Liver (tissue), 9 donors: Measurements from ENCODE around the gene EEF1G. TPM values are rescaled to one million over a fixed set of nuclear protein-coding genes. Genes with fewer than 3 reads are reported as not detected.

ENCODE experiments used
- DNase-seq: peaks from one replicate; pipeline ENCODE4 v3.0.0-alpha.2; 2017; ENCODE audit warnings: low spot score
- H3K27ac ChIP-seq, 2 donors: one replicate each; pipeline ENCODE4 v1.7.0; 2013; ENCODE audit warnings: inconsistent platforms in 2 of 2, low read length in 2 of 2, control low read depth in 1 of 2, low read depth in 1 of 2, mild to moderate bottlenecking in 1 of 2
- H3K27me3 ChIP-seq, 4 donors: one replicate each; pipeline versions ENCODE4 v1.6.1 to v1.7.0; 2013; ENCODE audit warnings: low read length in 3 of 4, inconsistent platforms in 1 of 4, mild to moderate bottlenecking in 1 of 4, moderate library complexity in 1 of 4; ENCODE audit not compliant: control insufficient read depth in 4 of 4, insufficient read depth in 4 of 4
- H3K36me3 ChIP-seq, 4 donors: one replicate each; pipeline versions ENCODE4 v1.6.1 to v1.7.0; 2013; ENCODE audit warnings: low read length in 3 of 4, mild to moderate bottlenecking in 3 of 4, low read depth in 1 of 4, moderate library complexity in 1 of 4; ENCODE audit not compliant: control insufficient read depth in 4 of 4, insufficient read depth in 3 of 4
- H3K4me1 ChIP-seq, 4 donors: one replicate each; pipeline versions ENCODE4 v1.6.1 to v1.7.0; 2013; ENCODE audit warnings: low read length in 3 of 4, mild to moderate bottlenecking in 3 of 4, moderate library complexity in 1 of 4; ENCODE audit not compliant: control insufficient read depth in 4 of 4, insufficient read depth in 4 of 4
- H3K4me3 ChIP-seq, 3 donors: one replicate each; pipeline versions ENCODE4 v1.6.1 to v1.7.0; 2013; ENCODE audit warnings: low read length in 3 of 3, control low read depth in 1 of 3, low read depth in 1 of 3, mild to moderate bottlenecking in 1 of 3
- H3K9ac ChIP-seq, 2 donors: one replicate each; pipeline ENCODE4 v1.7.0; 2013; ENCODE audit warnings: low read length in 2 of 2, mild to moderate bottlenecking in 2 of 2, moderate library complexity in 2 of 2, control low read depth in 1 of 2, low read depth in 1 of 2
- H3K9me3 ChIP-seq, 4 donors: one replicate each; pipeline versions ENCODE4 v1.6.1 to v1.7.0; 2013; ENCODE audit warnings: low read length in 3 of 4; ENCODE audit not compliant: control insufficient read depth in 4 of 4
- ATF3 ChIP-seq: IDR thresholded peaks from 2 replicates; pipeline ENCODE4 v1.6.1; 2016; ENCODE audit warnings: antibody characterized with exemption
- FOXA1 ChIP-seq: IDR thresholded peaks from 2 replicates; pipeline ENCODE4 v1.6.1; 2016; ENCODE audit warnings: antibody characterized with exemption
- FOXA2 ChIP-seq: IDR thresholded peaks from 2 replicates; pipeline ENCODE4 v1.6.1; 2016; ENCODE audit warnings: antibody characterized with exemption
- GABPA ChIP-seq, 2 donors: IDR thresholded peaks in 1 of 2; conservative IDR thresholded peaks in 1 of 2; 2 replicates each; pipeline ENCODE4 v1.6.1; 2016; ENCODE audit warnings: antibody characterized with exemption in 2 of 2, mild to moderate bottlenecking in 1 of 2, moderate library complexity in 1 of 2
- HNF4A ChIP-seq, 2 donors: conservative IDR thresholded peaks; 2 replicates each; pipeline ENCODE4 v1.6.1; 2016; ENCODE audit warnings: antibody characterized with exemption in 2 of 2, mild to moderate bottlenecking in 2 of 2
- HNF4G ChIP-seq: IDR thresholded peaks from 2 replicates; pipeline ENCODE4 v1.6.1; 2016; ENCODE audit warnings: antibody characterized with exemption
- JUND ChIP-seq, 2 donors: IDR thresholded peaks; 2 replicates each; pipeline ENCODE4 v1.6.1; 2016; ENCODE audit warnings: antibody characterized with exemption in 2 of 2
- NR2F2 ChIP-seq: IDR thresholded peaks from 2 replicates; pipeline ENCODE4 v1.6.1; 2016; ENCODE audit warnings: antibody characterized with exemption
- RAD21 ChIP-seq, 2 donors: IDR thresholded peaks; 2 replicates each; pipeline ENCODE4 v1.6.1; 2016; ENCODE audit warnings: antibody characterized with exemption in 2 of 2, mild to moderate bottlenecking in 2 of 2
- REST ChIP-seq: IDR thresholded peaks from 2 replicates; pipeline ENCODE4 v1.6.1; 2016; ENCODE audit warnings: antibody characterized with exemption, mild to moderate bottlenecking
- RXRA ChIP-seq, 2 donors: IDR thresholded peaks; 2 replicates each; pipeline ENCODE4 v1.6.1; 2017 to 2018; ENCODE audit warnings: antibody characterized with exemption in 2 of 2, mild to moderate bottlenecking in 1 of 2
- SP1 ChIP-seq: IDR thresholded peaks from 2 replicates; pipeline ENCODE4 v1.6.1; 2018; ENCODE audit warnings: antibody characterized with exemption, mild to moderate bottlenecking
- TAF1 ChIP-seq: conservative IDR thresholded peaks from 2 replicates; pipeline ENCODE4 v1.6.1; 2016; ENCODE audit warnings: antibody characterized with exemption, mild to moderate bottlenecking
- YY1 ChIP-seq: IDR thresholded peaks from 2 replicates; pipeline ENCODE4 v1.6.1; 2016; ENCODE audit warnings: antibody characterized with exemption, mild to moderate bottlenecking
- WGBS: extraction: QIAGEN DNeasy Blood & Tissue Kit; methylation state at CpG from one replicate; pipeline ENCODE4 v1.1.7; 2013; 5-methylcytosine and 5-hydroxymethylcytosine counted together
- polyA plus RNA-seq, 2 donors: library from polyadenylated mRNA; stranded (reverse) in 1 of 2; unstranded in 1 of 2; fragments of 200-250 nt in 1 of 2; fragments of >200 nt in 1 of 2; fragmentation: Nextera tagmentation in 1 of 2; extraction: Ambion mirVana in 1 of 2; gene quantifications; one replicate each; pipeline versions ENCODE4 v1.2.1 to v1.2.3, GENCODE V29; 2013 to 2015
- total RNA-seq, 2 donors: library from RNA; depleted of rRNA; stranded (reverse); fragments of >200 nt; gene quantifications; one replicate each; pipeline ENCODE4 v1.2.3, GENCODE V29; 2014
- TF ChIP-seq, protein P1 (sequence below): IDR thresholded peaks from 2 replicates; pipeline ENCODE4 v1.6.1; 2016; ENCODE audit warnings: antibody characterized with exemption
- donor health status: healthy.
- donor health status: healthy.
- donor health status: healthy.
- donor health status: healthy.
- donor health status: healthy.

EEF1G gene
- total and polyA plus RNA-seq, 4 donors, result 251 to 640 (median 469) TPM

GRCh38 chr11:62532096-62532495, 41.6 kb downstream of the EEF1G start:
- peaks cover 15 to 56% (median 43%) of the 10 kb centered on the region in 4 donors for H3K36me3 ChIP-seq
- 43% methylated on average over 2 of the region's 2 CpGs for WGBS
- H3K27ac ChIP-seq, result no peak overlapping the region
- no peak overlapping the region for H3K9ac ChIP-seq
- H3K9me3 ChIP-seq, result no peaks in the 10 kb centered on the region
- peak; percentile 18 for TF ChIP-seq HNF4G
- TF ChIP-seq GABPA (IDR thresholded peaks at IDR 0.05 in 1 of 2, conservative IDR thresholded peaks at IDR 0.05 in 1 of 2), result no peak
- peak; percentile 73 to 77 for TF ChIP-seq HNF4A (conservative IDR thresholded peaks at IDR 0.05)
- TF ChIP-seq JUND (IDR thresholded peaks at IDR 0.05), result no peak
- no peak for TF ChIP-seq ATF3
- no peak for TF ChIP-seq TAF1
- TF ChIP-seq REST, result no peak
- TF ChIP-seq FOXA2, result no peak
- no peak for TF ChIP-seq FOXA1
- TF ChIP-seq YY1, result no peak
- TF ChIP-seq, protein P1, sequence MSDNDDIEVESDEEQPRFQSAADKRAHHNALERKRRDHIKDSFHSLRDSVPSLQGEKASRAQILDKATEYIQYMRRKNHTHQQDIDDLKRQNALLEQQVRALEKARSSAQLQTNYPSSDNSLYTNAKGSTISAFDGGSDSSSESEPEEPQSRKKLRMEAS, result no peak
- DNase-seq, result no peak
- H3K27me3 ChIP-seq, result no peaks in the 10 kb centered on the region
- no peak overlapping the region for H3K4me3 ChIP-seq
- H3K4me1 ChIP-seq, result peaks cover 0 to 4% (median 2%) of the 10 kb centered on the region in 4 donors

- no peaks in the 10 kb centered on the region for H3K9me3 ChIP-seq
- H3K4me3 ChIP-seq, result no peak overlapping the region
- WGBS, result 75% methylated on average over 14 of the region's 14 CpGs
- H3K27ac ChIP-seq, result no peak overlapping the region
- H3K27me3 ChIP-seq, result no peaks in the 10 kb centered on the region
- DNase-seq, result no peak
- H3K36me3 ChIP-seq, result peaks cover 2 to 17% (median 9%) of the 10 kb centered on the region in 4 donors
- TF ChIP-seq NR2F2, result peak; percentile 52
- TF ChIP-seq SP1, result peak; percentile 10
- TF ChIP-seq RAD21 (IDR thresholded peaks at IDR 0.05), result no peak
- peak in 1 of 2 donors; percentile 37 for TF ChIP-seq RXRA (IDR thresholded peaks at IDR 0.05)
- peak; percentile 70 to 83 for TF ChIP-seq HNF4A (conservative IDR thresholded peaks at IDR 0.05)
- no peak overlapping the region for H3K9ac ChIP-seq
- peaks cover 3 to 24% (median 11%) of the 10 kb centered on the region in 4 donors for H3K4me1 ChIP-seq
Observed at GRCh38 chr11:62516736-62517371, 56.8 kb downstream of the EEF1G start.

- Histone ChIP-seq H3K9me3 (no peaks in the 10 kb centered on the region), H3K4me3 (no peak overlapping the region), H3K9ac (no peak overlapping the region), H3K27ac (no peak overlapping the region), H3K27me3 (no peaks in the 10 kb centered on the region), H3K4me1 (peaks cover 3 to 24% (median 11%) of the 10 kb centered on the region in 4 donors), H3K36me3 (peaks cover 0 to 13% (median 2%) of the 10 kb centered on the region in 4 donors)
- 93% methylated on average over 7 of the region's 7 CpGs for WGBS
- DNase-seq, result no peak
- TF ChIP-seq, protein P1, result no peak
- TF ChIP-seq FOXA2 (no peak), REST (no peak)
Observed at GRCh38 chr11:62514151-62514550, 59.5 kb downstream of the EEF1G start.
